CD4-positive, alpha-beta T cell (primary cell): ENCODE results near the gene PLPP2. TPM values are rescaled to one million over a fixed set of nuclear protein-coding genes. Genes with fewer than 3 reads are reported as not detected.

Experiments
- ATAC-seq: fragments of 200-7000 bp; cut with Tn5 transposase; one replicate; pipeline ENCODE4 v1.10.0; 2022; ENCODE audit warnings: mild to moderate bottlenecking; ENCODE audit not compliant: poor library complexity
- CTCF ChIA-PET: fragments of 350-600 bp; sonication (Branson Sonifier 250); formaldehyde crosslinking; loops from one replicate; lab custom pipeline; 2021; ENCODE audit warnings: antibody characterized with exemption, inconsistent platforms; lab: Charles Lee
- POLR2A ChIA-PET: fragments of 350-600 bp; sonication (Branson Sonifier 250); formaldehyde crosslinking; loops from one replicate; lab custom pipeline; 2021; ENCODE audit warnings: antibody characterized with exemption, inconsistent platforms; lab: Charles Lee
- DNase-seq, 14 experiments: peaks; one replicate each; pipeline ENCODE4 v3.0.0-alpha.2; 2013 to 2020; ENCODE audit warnings: mixed read lengths in 2 of 14
- H3K27ac ChIP-seq, 2 donors: one replicate each; pipeline versions ENCODE4 v1.5.1 to v1.7.0; 2013; ENCODE audit warnings: low read length in 2 of 2, low read depth in 1 of 2, mild to moderate bottlenecking in 1 of 2
- H3K27me3 ChIP-seq, 2 experiments: 1 replicate in 1 of 2; 2 replicates in 1 of 2; pipeline versions ENCODE4 v1.6.1 to v1.7.0; 2013; ENCODE audit warnings: low read length in 2 of 2, control low read depth in 1 of 2, mild to moderate bottlenecking in 1 of 2, moderate library complexity in 1 of 2; ENCODE audit not compliant: insufficient read depth in 2 of 2, control insufficient read depth in 1 of 2
- H3K36me3 ChIP-seq: one replicate; pipeline ENCODE4 v1.6.1; 2013; ENCODE audit warnings: low read length, control low read depth; ENCODE audit not compliant: insufficient read depth
- H3K4me1 ChIP-seq: one replicate; pipeline ENCODE4 v1.6.1; 2013; ENCODE audit warnings: low read length, control low read depth; ENCODE audit not compliant: insufficient read depth
- H3K4me3 ChIP-seq: one replicate; pipeline ENCODE4 v1.5.1; 2013; ENCODE audit warnings: mild to moderate bottlenecking, low read length, moderate library complexity
- H3K9me3 ChIP-seq, 2 experiments: 1 replicate in 1 of 2; 2 replicates in 1 of 2; pipeline versions ENCODE4 v1.6.1 to v1.7.0; 2013; ENCODE audit warnings: low read length in 2 of 2, mild to moderate bottlenecking in 2 of 2, control low read depth in 1 of 2, moderate library complexity in 1 of 2; ENCODE audit not compliant: control insufficient read depth in 1 of 2, insufficient read depth in 1 of 2
- H3K27ac Mint-ChIP-seq: one replicate; pipeline ENCODE4 v1.8.0; 2020; ENCODE audit warnings: mixed read lengths
- H3K27me3 Mint-ChIP-seq: one replicate; pipeline ENCODE4 v1.8.0; 2021; ENCODE audit warnings: mixed read lengths
- H3K36me3 Mint-ChIP-seq: one replicate; pipeline ENCODE4 v1.8.0; 2021; ENCODE audit warnings: low read depth, mixed read lengths
- H3K4me1 Mint-ChIP-seq: one replicate; pipeline ENCODE4 v1.8.0; 2021; ENCODE audit warnings: low read depth, mixed read lengths
- H3K4me3 Mint-ChIP-seq: one replicate; pipeline ENCODE4 v1.8.0; 2020; ENCODE audit warnings: mild to moderate bottlenecking, mixed read lengths
- H3K9me3 Mint-ChIP-seq: one replicate; pipeline ENCODE4 v1.8.0; 2020; ENCODE audit warnings: mixed read lengths
- CTCF ChIP-seq: fragments of 200-600 bp; IDR thresholded peaks from one replicate; pipeline ENCODE4 v1.8.0; 2022; ENCODE audit warnings: antibody characterized with exemption, mild to moderate bottlenecking
- intact Hi-C, 2 experiments: fragments of 100-400 bp; cut with DNase I in 1 of 2; cut with micrococcal nuclease in 1 of 2; formaldehyde crosslinking; loops; one replicate each; pipeline versions ENCODE4 v1.15.1 to v1.9.0; 2023 to 2025; cut with DNase I, micrococcal nuclease
- total RNA-seq, 174 experiments: library from RNA in 2 of 174; stranded (reverse) in 2 of 174; gene quantifications; one replicate each; pipeline ENCODE4 v1.2.3 and lab custom pipeline; 2021 to 2026

PLPP2 gene
- total RNA-seq, 2 experiments from 2014 or later, result 0.64 TPM; not detected in 1

GRCh38 chr19:279656-280055 is 11.5 kb downstream of the PLPP2 start:
- H3K36me3 ChIP-seq, result no peaks in the 10 kb centered on the region
- no peak overlapping the region for H3K27ac Mint-ChIP-seq
- no peaks in the 10 kb centered on the region for H3K36me3 Mint-ChIP-seq
- no peaks in the 10 kb centered on the region for H3K4me1 ChIP-seq
- POLR2A ChIA-PET, result no interaction called here
- H3K4me3 ChIP-seq, result no peak overlapping the region
- H3K9me3 ChIP-seq, result peaks cover 0 to 4% of the 10 kb centered on the region in 2 experiments
- H3K4me3 Mint-ChIP-seq, result no peak overlapping the region
- H3K27me3 ChIP-seq, result peaks cover 17 to 23% of the 10 kb centered on the region in 2 experiments
- TF ChIP-seq CTCF, result no peak
- peaks cover 52% of the 10 kb centered on the region for H3K27me3 Mint-ChIP-seq
- intact Hi-C loops, result no loop called here
- no peak overlapping the region for H3K27ac ChIP-seq
- ATAC-seq (no peak), DNase-seq (no peak)
- no peaks in the 10 kb centered on the region for H3K4me1 Mint-ChIP-seq
- no peaks in the 10 kb centered on the region for H3K9me3 Mint-ChIP-seq
- CTCF ChIA-PET, result no interaction called here

- DNase-seq, result no peak
- H3K9me3 Mint-ChIP-seq, result no peaks in the 10 kb centered on the region
- H3K36me3 ChIP-seq, result no peaks in the 10 kb centered on the region
These were observed 12.0 kb downstream of the PLPP2 start for GRCh38 chr19:279231-279630.

GRCh38 chr19:277581-278165 is 13.5 kb downstream of the PLPP2 start:
- ChIA-PET POLR2A (no interaction called here), CTCF (no interaction called here)
- Histone ChIP-seq H3K27ac (no peak overlapping the region), H3K4me3 (no peak overlapping the region), H3K27me3 (peaks cover 17 to 23% of the 10 kb centered on the region in 2 experiments), H3K36me3 (no peaks in the 10 kb centered on the region), H3K9me3 (peaks cover 0 to 4% of the 10 kb centered on the region in 2 experiments), H3K4me1 (no peaks in the 10 kb centered on the region)
- no peak for ATAC-seq
- H3K27me3 Mint-ChIP-seq, result peaks cover 55% of the 10 kb centered on the region
- H3K36me3 Mint-ChIP-seq, result no peaks in the 10 kb centered on the region
- no peak for DNase-seq
- no peak overlapping the region for H3K4me3 Mint-ChIP-seq
- no peaks in the 10 kb centered on the region for H3K9me3 Mint-ChIP-seq
- TF ChIP-seq CTCF, result no peak
- no peaks in the 10 kb centered on the region for H3K4me1 Mint-ChIP-seq
- intact Hi-C loops, result no loop called here
- H3K27ac Mint-ChIP-seq, result no peak overlapping the region

More at GRCh38 chr19:279231-279630, 12.0 kb downstream of the PLPP2 start:
- Mint-ChIP-seq H3K4me1 (no peaks in the 10 kb centered on the region), H3K27me3 (peaks cover 52% of the 10 kb centered on the region), H3K4me3 (no peak overlapping the region), H3K27ac (no peak overlapping the region), H3K36me3 (no peaks in the 10 kb centered on the region)
- peaks cover 0 to 4% of the 10 kb centered on the region in 2 experiments for H3K9me3 ChIP-seq
- POLR2A ChIA-PET, result no interaction called here
- TF ChIP-seq CTCF, result no peak
- no peak for ATAC-seq
- CTCF ChIA-PET, result no interaction called here
- no peaks in the 10 kb centered on the region for H3K4me1 ChIP-seq
- H3K27ac ChIP-seq, result no peak overlapping the region
- intact Hi-C loops, result no loop called here
- no peak overlapping the region for H3K4me3 ChIP-seq
- peaks cover 17 to 23% of the 10 kb centered on the region in 2 experiments for H3K27me3 ChIP-seq
